ENCODE data around the gene ACY1. TPM values are rescaled to one million over a fixed set of nuclear protein-coding genes. Genes with fewer than 3 reads are reported as not detected.

ACY1 gene
- polyA plus RNA-seq, 1 of the 3 experiments (the other 2 are of a cell fraction) = 93.0 TPM

GRCh38 chr3:51963951-51964451, 19.3 kb upstream of the ACY1 start:
- TF ChIP-seq ELF1 (IDR thresholded peaks at IDR 0.05) = no peak
- no peak for TF ChIP-seq EP300 (IDR thresholded peaks at IDR 0.05; ENCODE audit: borderline replicate concordance in 1 of 2, low read depth in 1 of 2, low read length in 1 of 2)
- no peak for TF ChIP-seq IRF3 (IDR thresholded peaks at IDR 0.05; ENCODE audit: low read depth, low read length)
- no peak for TF ChIP-seq FOXJ3 (CRISPR knock-in tag; IDR thresholded peaks at IDR 0.05)
- TF ChIP-seq RAD21 (IDR thresholded peaks at IDR 0.05; ENCODE audit: low read length) = no peak
- TF ChIP-seq FOSL2 (IDR thresholded peaks at IDR 0.05; ENCODE audit: borderline replicate concordance, low read depth) = no peak
- no peak for TF ChIP-seq NFIC (IDR thresholded peaks at IDR 0.05; ENCODE audit: borderline replicate concordance)
- no peak for TF ChIP-seq CHD2 (IDR thresholded peaks at IDR 0.05; ENCODE audit: low read length, partially characterized antibody)

GRCh38 chr3:51964521-51964920, 18.8 kb upstream of the ACY1 start:
- Histone ChIP-seq H2AFZ (ENCODE audit: low read depth) (no peak overlapping the region), H3K79me2 (ENCODE audit: insufficient read depth) (peaks cover 39% of the 10 kb centered on the region), H3K36me3 (replicated peaks in 1 of 2; ENCODE audit: control insufficient read depth in 1 of 2, insufficient read depth in 2 of 2, low read length in 1 of 2) (peaks cover 0 to 19% of the 10 kb centered on the region in 2 experiments), H3K9me2 (no peaks in the 10 kb centered on the region), H3K4me1 (ENCODE audit: control insufficient read depth in 1 of 2, insufficient read depth in 2 of 2, low read depth in 1 of 2, low read length in 1 of 2) (peaks cover 4 to 46% of the 10 kb centered on the region in 2 experiments; a peak in 2 of 4 replicates), H3K27ac (ENCODE audit: low read depth in 2 of 2, low read length in 1 of 2) (no peak overlapping the region; a peak in 1 of 4 replicates), H3K4me2 (peak overlapping the region; percentile 99; the same call in 1 of the 2 replicates), H3K9ac (no peak overlapping the region), H3K4me3 (ENCODE audit: low read depth in 2 of 2, low read length in 1 of 2) (no peak overlapping the region), H3K27me3 (ENCODE audit: insufficient read depth) (no peaks in the 10 kb centered on the region), H4K20me1 (ENCODE audit: insufficient read depth) (0 out of 2 replicates have a peak, but pooled peaks cover 4% of the 10 kb centered on the region), H3K9me3 (no peaks in the 10 kb centered on the region), H3F3A (replicated peaks; ENCODE audit: insufficient read depth) (peaks cover 9% of the 10 kb centered on the region)
- WGBS (ENCODE audit: low lambda C conversion rate) = 75% methylated on average over 3 of the region's 4 CpGs
- CTCF ChIA-PET = interaction anchor here (0.8 to 10.7 kb wide), 4 partner anchors 9 to 22 kb away, joined by 4 to 84 read pairs (median 6); partner anchors contain the start of genes ABHD14A, ABHD14B, ACY1 and PARP3
- POLR2A ChIA-PET = interaction anchor here (1.2 to 1.8 kb wide), 3 partner anchors 9 to 22 kb away, joined by 3 to 11 read pairs (median 4); partner anchors contain the start of genes ABHD14B and PARP3
- DNase-seq = no peak
- no peak for TF ChIP-seq FOXM1 (IDR thresholded peaks at IDR 0.05; ENCODE audit: low read depth)

More at GRCh38 chr3:51963951-51964451, 19.3 kb upstream of the ACY1 start:
- Histone ChIP-seq H3K79me2 (ENCODE audit: insufficient read depth) (peaks cover 39% of the 10 kb centered on the region), H3F3A (replicated peaks; ENCODE audit: insufficient read depth) (peaks cover 6% of the 10 kb centered on the region), H2AFZ (ENCODE audit: low read depth) (no peak overlapping the region), H4K20me1 (ENCODE audit: insufficient read depth) (0 out of 2 replicates have a peak, but pooled peaks cover 4% of the 10 kb centered on the region), H3K4me1 (ENCODE audit: control insufficient read depth in 1 of 2, insufficient read depth in 2 of 2, low read depth in 1 of 2, low read length in 1 of 2) (peaks cover 4 to 41% of the 10 kb centered on the region in 2 experiments; a peak in 2 of 4 replicates), H3K36me3 (replicated peaks in 1 of 2; ENCODE audit: control insufficient read depth in 1 of 2, insufficient read depth in 2 of 2, low read length in 1 of 2) (peaks cover 0 to 25% of the 10 kb centered on the region in 2 experiments), H3K4me3 (ENCODE audit: low read depth in 2 of 2, low read length in 1 of 2) (no peak overlapping the region), H3K4me2 (no peak overlapping the region), H3K9me3 (no peaks in the 10 kb centered on the region), H3K9ac (no peak overlapping the region), H3K9me2 (no peaks in the 10 kb centered on the region), H3K27ac (ENCODE audit: low read depth in 2 of 2, low read length in 1 of 2) (peak overlapping the region in 1 of 2 experiments; percentile 16; a peak in 1 of 4 replicates), H3K27me3 (ENCODE audit: insufficient read depth) (no peaks in the 10 kb centered on the region)
- ChIA-PET POLR2A (interaction anchor here (1.0 to 1.8 kb wide), 3 partner anchors 10 to 21 kb away, joined by 3 to 11 read pairs (median 3); partner anchors contain the start of gene ABHD14B), CTCF (interaction anchor here (0.8 to 10.7 kb wide), 5 partner anchors 9 to 22 kb away, joined by 4 to 84 read pairs (median 8); partner anchors contain the start of genes ABHD14A, ABHD14B, ACY1 and GPR62)
- peak; percentile 40 for DNase-seq
- 100% methylated on average over 1 of the region's 12 CpGs for WGBS (ENCODE audit: low lambda C conversion rate)
